Prostate gland (tissue), 2 donors: ENCODE results near the gene ZNG1C. TPM values are rescaled to one million over a fixed set of nuclear protein-coding genes. Genes with fewer than 3 reads are reported as not detected.

ENCODE experiments used
- total RNA-seq, 2 donors: library from RNA; depleted of rRNA; stranded (reverse); fragments of >200 nt; gene quantifications; one replicate each; pipeline ENCODE4 v1.1.0, GENCODE V29; 2016

ZNG1C gene
- total RNA-seq, 2 donors from 2014 or later = 12.3 to 41.5 TPM

Other genes with a start within 250 kb of the ZNG1C start
- not detected for gene FOXD4L3, start 60.9 kb downstream of the ZNG1C start, total RNA-seq
- gene PGM5, start 114.6 kb downstream of the ZNG1C start, total RNA-seq = 10 to 100 TPM; 96.5 to 99.6 TPM